Measurements from ENCODE around the gene EXOSC5.

- TF ChIP-seq, protein P1, sequence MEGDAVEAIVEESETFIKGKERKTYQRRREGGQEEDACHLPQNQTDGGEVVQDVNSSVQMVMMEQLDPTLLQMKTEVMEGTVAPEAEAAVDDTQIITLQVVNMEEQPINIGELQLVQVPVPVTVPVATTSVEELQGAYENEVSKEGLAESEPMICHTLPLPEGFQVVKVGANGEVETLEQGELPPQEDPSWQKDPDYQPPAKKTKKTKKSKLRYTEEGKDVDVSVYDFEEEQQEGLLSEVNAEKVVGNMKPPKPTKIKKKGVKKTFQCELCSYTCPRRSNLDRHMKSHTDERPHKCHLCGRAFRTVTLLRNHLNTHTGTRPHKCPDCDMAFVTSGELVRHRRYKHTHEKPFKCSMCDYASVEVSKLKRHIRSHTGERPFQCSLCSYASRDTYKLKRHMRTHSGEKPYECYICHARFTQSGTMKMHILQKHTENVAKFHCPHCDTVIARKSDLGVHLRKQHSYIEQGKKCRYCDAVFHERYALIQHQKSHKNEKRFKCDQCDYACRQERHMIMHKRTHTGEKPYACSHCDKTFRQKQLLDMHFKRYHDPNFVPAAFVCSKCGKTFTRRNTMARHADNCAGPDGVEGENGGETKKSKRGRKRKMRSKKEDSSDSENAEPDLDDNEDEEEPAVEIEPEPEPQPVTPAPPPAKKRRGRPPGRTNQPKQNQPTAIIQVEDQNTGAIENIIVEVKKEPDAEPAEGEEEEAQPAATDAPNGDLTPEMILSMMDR (IDR thresholded peaks at IDR 0.05) = no peak
- TF ChIP-seq POLR2A (IDR thresholded peaks at IDR 0.05) = no peak
These were observed 24.7 kb downstream of the EXOSC5 start for GRCh38 chr19:41372501-41372900.
